NCI-H345 (cell line): ENCODE data around the gene CLEC2A.
A peak's percentile ranks its signal among the peaks of the same experiment; 100 is the strongest.
"Not testable (repeated sequence)": the region's sequence is repeated elsewhere in the genome, so short reads cannot be mapped to it uniquely, and the experiment has no call there.

ENCODE experiments used
- DNase-seq: peaks from one replicate; lab custom pipeline; 2025; lab: John Stamatoyannopoulos, UW

CLEC2A gene, protein sequence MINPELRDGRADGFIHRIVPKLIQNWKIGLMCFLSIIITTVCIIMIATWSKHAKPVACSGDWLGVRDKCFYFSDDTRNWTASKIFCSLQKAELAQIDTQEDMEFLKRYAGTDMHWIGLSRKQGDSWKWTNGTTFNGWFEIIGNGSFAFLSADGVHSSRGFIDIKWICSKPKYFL

DNA sequence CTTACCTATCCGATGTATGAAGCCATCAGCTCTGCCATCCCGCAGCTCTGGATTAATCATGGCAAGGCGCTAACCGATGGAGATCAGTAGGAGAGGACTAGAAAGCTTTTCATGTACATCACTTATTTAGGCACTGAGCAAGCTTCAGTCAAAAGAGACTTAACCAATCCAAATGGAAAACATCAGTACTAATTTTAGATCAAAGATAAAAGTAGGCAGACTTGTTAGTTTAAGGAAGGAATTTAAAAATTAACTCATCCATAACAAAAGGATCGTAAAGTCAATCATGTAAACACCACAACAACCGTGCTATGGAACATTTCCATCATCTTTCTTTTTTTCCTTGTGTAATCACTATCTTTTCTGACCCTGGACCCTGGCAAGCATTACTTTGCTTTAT, at the start of gene CLEC2A:
Gene CLEC2A, minus strand, starts transcription at position 101 of the 400 bp plus-strand sequence. Its CDS starts 41 bp downstream, at position 60.
- no peak for DNase-seq

DNA sequence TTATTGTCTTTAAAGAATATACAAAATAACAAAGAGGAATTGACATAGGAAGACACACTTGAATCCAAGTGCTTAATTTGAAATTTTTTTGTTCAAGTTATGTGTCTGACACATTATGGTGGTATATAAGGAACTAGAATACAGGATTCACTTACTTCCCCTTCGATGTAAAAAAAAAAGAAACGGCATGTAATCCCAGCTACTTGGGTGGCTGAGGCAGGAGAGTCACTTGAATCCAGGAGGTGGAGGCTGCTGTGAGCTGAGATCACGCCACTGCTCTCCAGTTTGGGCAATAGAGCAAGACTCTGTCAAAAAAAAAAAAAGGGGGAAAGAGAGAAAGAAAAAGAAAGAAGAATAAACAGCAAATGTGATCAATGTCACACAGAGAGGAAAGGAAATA, 48.0 kb upstream of the CLEC2A start:
- no peak for DNase-seq

DNA sequence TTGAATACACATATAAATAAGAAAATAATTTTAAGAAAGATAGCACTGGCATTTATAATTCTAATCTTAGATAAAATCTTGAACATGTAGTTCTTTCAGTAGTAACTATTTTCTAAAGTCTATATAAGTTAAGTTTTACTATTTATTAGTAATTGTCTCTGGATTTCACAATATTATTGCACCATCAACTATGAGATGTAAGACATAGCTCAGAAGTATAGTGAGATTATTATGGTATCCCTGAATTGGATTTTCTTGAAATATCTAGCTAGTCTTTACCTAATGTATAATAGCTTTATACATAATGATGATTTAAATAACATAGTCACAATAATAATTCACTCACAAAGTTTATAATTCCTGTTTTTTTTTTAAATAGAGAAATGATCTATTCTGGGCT, 45.7 kb upstream of the CLEC2A start:
- DNase-seq, result no peak

DNA sequence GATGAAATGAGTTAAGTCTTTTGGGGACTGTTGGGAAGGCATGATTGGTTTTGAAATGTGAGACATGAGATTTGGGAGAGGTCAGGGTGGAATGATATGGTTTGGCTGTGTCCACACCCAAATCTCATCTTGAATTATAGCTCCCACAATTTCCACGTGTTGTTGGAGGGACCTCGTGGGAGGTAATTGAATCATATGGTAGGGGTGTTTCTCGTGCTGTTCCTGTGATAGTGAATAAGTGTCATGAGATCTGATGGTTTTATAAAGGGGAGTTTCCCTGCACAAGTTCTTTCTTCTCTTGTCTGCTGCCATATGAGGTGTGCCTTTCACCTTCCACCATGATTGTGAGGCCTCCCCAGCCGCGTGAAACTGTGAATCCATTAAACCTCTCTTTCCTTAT, 44.5 kb upstream of the CLEC2A start:
- not testable (repeated sequence) for DNase-seq

DNA sequence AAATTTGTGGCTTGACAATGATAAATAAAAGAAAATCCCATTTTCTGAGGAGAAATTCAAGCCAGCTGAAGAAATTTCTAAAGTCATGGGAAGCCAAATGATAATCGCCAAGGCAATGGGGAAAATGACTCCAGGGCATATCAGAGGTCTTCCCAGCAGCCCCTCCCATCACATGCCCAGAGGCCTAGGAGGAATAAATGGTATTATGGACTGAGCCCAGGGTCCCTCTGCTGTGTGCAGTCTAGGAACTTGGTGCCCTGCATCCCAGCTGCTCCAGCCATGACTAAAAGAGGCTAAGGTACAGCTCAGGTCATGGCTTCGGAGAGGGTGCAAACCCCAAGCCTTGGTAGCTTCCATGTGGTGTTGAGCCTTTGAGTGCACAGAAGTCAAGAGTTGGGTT, 43.4 kb upstream of the CLEC2A start:
- DNase-seq, result no peak

DNA sequence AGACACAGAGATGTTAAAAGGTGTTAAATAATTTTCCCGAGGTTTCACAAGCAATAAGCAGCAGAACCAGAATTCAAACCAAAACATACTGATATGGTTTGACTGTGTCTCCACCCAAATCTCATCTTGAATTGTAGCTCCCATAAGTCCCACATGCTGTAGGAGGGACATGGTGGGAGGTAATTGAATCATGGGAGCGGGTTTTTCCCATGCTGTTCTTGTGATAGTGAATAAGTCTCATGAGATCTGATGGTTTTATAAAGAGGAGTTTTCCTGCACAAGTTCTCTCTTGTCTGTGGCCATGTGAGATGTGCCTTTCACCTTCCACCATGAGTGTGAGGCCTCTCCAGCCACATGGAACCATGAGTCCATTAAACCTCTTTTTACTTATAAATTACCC, 42.6 kb upstream of the CLEC2A start:
- DNase-seq, result not testable (repeated sequence)

DNA sequence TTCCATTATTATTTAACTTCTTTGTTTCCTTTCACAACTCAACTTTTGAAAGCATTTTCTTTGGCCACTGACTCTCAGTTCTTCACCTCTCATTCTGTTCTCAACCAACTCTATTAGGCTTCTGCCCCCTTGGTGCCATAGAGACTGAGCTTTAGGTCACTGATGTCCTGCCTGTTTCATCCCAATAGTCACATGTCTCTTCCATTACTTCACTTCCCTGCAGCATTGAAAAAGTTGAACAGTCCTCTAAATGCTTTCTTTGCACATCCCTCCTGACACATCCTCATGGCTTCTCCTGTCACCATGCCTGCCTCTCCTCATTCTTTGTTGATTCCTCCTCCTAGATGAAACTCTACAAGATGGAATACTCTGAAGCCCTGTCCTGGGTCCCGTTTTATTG, 41.8 kb upstream of the CLEC2A start:
- DNase-seq, result no peak

DNA sequence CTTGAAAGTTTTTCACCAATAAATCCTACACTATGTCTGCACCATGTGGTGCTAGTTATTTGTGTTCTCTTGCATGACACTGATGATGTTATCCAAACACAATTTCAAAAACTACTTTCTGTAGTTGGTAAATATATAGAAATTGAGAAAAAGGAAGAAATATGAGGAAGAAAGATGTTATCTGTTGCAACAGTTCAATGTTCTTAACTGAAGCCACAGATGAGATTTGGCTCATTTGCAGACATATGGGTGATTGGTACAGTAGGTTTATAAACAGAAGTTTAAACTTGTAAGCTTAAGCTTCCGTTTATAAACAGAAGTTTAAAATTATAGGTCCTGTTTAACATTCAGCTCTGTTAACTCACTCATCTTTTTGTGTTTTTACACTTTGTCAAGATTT, 39.0 kb upstream of the CLEC2A start, which contains the start of gene CLEC12A:
Gene CLEC12A, plus strand, starts transcription at position 229 of the 400 bp plus-strand sequence. CDS start 188 bp downstream, outside the sequence.
- DNase-seq, result no peak

DNA sequence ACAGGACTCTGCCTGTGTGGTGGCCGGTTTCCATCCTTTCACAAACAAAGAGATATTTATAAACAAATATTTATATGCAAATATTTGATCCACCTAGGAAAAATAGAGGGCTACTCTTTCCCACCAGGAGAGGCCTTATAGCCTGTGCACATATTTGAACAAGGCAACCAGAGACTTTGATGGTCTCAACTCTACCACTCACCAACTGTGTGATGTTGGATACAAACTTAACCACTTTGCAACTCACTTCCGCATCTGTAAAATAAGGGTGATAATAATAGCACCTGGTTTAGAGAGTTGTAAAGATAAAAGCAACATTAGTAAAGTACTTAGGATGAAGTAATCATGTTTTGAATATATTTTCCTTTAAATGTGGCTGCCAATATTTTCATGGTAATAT, 37.5 kb upstream of the CLEC2A start:
- DNase-seq, result no peak

DNA sequence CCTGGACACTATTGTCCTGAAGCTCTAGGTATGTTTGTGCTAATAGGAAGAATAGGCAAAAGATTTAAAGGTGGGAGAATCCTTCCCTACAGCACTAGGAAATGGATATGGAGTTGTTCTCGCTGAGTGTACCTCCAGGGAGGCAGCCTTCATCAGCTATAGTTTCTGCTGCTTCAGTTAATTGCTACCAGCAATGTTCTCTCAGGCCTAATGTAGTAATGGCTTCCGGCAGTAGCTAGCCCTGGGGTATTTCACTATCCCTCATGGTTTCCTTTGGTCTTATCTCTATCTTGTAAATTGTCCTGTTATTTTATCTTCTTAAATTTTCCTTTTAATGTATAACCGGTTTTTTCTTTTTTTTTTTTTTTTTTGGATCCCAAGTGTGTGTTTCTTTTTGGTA, 29.7 kb upstream of the CLEC2A start:
- no peak for DNase-seq

DNA sequence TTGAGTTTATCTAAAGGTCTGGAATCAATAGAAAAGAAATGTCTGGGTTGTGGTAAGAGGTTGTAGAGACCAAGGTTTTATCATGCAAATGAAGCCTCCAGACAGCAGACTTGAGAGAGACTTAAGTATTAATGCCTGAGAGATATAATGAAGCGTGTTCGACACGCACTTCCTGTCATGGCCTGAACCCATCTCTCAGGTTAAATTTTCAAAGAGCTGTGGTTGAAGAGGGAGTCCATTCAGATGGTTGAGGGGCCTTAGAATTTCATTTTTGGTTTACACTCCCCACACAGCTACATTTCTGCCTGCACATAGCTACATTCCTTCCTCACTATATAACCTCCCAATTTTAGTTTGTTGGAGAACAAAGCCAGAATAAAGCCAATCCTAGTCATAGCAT, 28.9 kb upstream of the CLEC2A start:
- DNase-seq, result no peak

DNA sequence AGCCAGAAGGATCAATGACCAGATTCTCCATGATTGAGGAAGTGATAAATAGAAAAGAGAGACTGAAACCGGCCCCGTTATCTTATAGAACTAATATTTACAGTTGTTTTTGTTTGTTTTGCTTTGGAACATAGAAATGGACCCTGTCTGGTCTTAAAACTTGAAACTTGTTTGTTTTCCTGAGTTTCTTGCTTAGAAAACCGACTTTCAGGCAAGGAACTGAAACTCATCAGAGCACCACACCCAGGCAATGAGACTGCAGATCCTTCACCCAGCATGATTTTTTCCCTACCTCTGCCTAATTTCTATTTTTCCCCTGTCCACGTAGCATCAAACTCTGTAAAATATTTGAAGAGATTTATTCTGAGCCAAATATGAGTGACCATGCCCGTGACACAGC, 28.4 kb upstream of the CLEC2A start:
- DNase-seq, result no peak

DNA sequence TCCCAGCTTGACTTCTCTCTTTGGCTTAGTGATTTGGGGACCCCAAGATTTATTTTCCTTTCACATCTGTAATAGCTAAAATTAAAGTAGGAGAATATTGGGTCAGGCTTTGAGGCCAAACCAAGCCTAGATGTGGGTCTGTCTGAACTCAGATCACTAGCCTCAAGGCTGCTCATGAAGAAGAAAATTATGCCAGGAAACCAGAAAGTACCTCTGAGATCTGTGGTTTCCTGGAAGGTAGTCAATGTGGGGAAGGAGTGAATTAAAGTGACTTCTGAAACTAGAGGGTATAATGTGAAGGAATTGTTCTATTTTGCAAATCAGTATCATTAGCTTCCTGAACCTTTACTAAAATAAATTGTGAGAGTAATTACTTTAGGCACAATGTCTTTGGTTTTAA, 25.7 kb upstream of the CLEC2A start:
- no peak for DNase-seq

DNA sequence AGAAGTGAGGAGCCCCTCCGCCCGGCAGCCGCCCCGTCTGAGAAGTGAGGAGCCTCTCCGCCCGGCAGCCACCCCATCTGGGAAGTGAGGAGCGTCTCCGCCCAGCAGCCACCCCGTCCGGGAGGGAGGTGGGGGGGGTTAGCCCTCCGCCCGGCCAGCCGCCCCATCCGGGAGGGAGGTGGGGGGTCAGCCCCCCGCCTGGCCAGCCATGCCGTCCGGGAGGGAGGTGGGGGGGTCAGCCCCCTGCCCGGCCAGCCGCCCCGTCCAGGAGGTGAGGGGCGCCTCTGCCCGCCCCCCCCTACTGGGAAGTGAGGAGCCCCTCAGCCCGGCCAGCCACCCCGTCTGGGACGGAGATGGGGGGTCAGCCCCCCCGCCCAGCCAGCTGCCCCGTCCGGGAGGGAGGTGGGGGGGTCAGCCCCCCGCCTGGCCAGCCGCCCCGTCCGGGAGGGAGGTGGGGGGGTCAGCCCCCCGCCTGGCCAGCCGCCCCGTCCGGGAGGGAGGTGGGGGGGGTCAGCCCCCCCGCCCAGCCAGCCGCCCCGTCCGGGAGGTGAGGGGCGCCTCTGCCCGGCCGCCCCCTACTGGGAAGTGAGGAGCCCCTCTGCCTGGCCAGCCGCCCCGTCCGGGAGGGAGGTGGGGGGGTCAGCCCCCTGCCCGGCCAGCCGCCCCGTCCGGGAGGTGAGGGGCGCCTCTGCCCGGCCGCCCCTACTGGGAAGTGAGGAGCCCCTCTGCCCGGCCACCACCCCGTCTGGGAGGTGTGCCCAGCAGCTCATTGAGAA, 21.0 kb upstream of the CLEC2A start:
- DNase-seq, result not testable (repeated sequence)

DNA sequence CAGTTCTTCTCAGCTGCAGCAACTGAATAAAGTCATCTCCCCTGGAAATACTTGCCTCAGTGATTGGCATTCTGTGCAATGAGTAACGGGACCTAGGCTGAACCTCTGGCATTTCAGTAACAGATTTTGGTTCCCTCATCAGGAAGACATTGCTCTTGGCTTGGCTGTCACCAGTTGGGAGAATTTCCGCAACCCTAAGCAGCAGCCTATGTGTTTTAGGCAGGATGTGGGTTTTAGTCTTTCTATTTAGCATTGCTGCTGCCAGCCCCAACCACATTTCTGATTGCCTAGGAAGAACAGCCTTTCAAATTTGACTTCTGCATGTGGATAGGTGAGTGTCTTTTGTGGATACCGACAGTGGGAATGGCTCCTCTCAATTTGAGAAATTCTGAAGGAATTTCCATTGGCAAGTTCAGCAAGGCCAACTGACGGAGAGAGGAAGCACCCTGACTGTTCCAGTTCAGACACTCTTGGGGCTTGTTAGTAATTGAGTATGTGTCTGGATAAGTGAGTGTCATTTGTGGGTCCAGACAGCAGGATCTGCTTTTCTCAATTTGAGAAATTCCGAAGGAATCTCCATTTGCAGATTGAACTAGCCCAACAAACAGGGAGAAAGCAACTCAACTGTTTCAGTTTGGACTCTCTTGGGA, 19.0 kb upstream of the CLEC2A start:
- DNase-seq, result no peak

DNA sequence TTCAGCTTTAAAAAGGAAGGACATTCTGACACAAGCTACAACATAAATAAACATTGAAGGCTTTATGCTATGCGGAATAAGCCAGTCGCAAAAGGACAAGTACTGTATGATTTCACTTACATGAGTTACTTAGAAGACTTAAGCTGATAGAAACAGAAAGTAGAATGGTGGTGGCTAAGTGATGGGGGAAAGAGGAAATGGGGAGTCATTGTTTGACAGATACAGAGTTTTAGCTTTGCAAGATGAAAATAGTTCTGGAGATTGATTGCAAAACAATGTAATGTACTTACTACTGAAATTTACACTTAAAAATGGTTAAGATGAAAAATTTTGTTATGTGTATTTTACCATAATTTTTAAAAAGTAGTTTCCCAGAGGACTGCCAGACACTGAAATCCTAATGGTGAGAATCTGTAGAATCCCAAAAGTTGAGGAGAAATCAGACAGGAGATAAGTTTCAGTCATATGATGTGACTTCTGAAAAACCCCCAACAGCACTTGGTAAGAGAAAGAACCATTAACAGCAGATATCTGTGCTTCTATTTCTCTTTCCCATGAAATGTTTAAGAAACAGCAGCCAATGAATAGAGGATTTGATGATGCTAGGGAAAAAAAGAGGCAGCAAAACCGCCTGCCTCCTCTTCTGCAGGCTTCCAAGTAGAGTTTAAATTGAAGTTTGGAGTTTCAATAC, 16.6 kb upstream of the CLEC2A start:
- DNase-seq, result no peak

DNA sequence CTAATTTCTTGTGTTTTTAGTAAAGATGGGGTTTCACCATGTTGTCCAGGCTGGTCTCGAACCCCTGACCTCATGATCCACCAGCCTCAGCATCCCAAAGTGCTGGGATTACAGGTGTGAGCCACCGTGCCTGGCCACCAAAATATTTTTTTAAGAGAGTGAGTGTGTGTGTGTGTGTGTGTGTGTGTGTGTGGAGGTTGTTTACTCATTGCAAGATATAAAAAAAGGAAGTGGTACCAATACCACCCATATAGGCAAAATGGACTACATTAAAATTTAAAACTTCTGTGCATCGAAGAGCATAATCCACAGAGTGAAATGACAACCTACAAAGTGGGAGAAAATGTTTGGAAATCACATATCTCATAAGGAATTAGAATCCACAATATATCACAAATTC, 15.5 kb upstream of the CLEC2A start:
- no peak for DNase-seq

DNA sequence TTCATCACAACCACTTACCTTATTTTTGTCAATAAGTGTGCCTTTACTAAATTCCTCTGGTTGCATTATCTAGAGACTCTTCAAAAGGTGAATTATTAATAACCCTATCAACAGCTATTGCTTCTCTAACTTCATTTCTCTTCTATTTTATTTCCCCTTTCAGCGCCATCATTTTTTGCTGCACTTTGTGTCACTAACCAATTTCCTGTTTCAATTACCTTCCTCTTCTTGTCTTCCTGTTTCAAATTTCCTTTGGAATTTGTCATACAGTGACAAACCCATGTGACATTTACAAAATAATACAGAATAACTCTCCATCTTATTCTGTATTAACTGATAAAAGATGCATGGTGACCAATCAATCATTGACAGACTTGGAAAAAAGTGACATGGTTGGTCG, 12.2 kb upstream of the CLEC2A start:
- no peak for DNase-seq

DNA sequence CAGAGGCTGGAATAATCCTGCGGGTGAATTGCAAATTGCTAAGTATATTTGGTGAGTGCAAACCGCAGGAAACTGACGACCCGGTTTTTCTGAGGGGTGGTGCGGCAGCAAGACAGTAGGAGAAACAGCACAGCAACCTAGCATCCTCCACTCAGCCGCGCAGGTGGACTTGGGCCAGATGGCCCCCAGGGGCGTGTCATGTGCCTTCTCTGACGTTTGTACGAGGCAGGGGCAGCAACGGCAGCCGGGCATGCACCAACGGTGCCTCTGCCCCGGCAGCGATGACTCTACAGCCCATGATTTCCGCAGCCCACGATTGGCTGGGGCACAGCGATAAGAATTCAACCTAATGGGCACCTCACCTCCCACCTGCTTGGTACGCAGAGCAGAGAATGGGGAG, 11.1 kb upstream of the CLEC2A start:
- DNase-seq, result peak; percentile 70

DNA sequence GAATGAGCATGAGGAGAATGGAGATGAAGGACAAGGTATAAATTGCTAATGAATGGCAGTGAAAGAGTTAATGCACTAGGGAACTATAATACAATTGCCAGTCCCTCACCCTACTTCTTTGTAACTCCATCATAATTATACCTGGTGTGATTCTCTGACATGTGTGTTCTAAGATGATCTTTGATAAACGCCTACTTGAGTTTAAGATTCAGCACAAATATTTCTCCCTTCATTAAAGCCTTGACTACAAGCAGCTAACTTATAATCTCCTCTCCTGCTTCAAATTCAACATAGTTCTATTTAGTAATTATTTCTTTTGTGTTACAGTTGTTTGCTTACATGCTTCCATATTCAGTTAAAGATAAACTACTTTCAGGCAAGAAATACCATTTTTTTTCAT, 9.7 kb upstream of the CLEC2A start:
- DNase-seq, result no peak

DNA sequence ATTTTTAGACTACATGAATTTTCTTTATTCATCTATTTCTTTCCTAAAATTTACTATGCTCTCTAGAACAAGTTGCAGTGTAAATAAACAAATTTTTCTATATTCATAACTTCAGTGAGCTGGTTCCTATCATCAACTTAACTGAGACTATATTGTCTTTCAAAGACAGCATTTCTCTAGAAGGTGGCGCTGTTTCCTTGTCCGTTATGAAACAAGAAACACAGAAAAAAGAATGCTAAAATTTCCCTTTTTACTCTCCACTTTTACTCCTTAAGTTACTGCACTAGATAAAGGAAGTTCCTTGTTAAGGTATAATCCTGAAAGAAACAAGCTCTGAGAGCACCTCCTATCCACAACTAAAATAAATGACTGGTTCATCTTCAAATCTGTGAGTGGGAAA, 8.2 kb upstream of the CLEC2A start:
- DNase-seq, result no peak

DNA sequence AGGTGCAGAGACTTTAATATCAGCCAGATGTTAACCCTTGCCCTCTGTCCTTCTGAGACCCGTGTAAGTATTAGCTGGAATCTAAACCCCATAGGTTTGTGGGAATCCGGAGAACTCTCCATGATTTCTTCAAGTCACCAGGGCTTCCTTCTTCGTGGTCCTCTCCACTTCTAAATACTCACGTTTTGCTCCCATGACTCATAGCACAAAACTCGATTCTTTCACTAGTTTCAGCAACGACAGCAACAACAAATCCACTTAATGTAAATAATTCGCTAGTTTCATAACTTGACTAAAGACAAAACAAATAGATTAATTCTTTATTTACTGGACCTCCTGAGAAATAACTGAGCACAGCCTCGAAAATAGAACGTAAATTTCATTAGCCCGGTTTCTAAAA, 4.4 kb upstream of the CLEC2A start:
- no peak for DNase-seq

DNA sequence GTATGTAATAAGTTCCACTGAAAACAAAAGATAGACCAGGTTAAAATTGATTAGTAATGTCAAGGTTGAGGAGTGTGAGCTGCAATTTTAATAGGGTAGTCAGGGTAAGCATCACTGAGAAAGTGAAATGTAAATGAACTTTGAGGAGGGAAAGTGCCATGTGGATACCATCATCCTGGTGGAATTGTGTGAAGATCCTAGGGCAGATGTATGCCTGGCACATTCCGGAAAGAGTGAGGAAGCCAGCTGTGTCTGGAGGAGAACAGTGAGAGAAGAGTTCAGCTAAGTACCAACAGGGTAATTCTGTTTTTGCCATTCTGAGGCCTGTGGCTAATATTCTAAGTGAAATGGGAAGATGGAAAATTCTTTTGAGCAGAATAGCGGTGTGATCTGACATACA, 2.9 kb upstream of the CLEC2A start:
- no peak for DNase-seq
